ENCODE measurements around the gene SPATA31C2.

Gene SPATA31C2

DNA sequence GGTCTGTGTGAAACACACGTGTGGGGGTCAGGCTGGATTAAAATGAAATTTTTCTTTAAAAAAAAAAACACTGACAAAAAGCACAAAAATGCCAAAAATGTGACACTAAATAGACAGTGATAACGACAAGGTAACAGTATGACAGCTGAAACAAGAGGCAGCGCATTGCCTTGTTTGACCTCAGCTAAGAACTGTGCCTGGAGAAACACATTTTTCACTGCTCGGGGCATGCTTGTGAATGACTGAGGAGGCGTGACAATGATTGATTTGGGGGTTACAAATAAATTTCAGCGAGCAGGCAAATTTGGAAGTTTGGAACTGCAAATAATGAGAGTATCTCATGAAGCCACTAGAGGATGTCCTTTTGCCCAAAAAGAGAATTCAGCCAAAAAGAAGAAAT, 44.2 kb upstream of the SPATA31C2 start:
- Histone ChIP-seq H3K27ac (ENCODE audit: low read depth, low read length) (no peak overlapping the region), H2BK5ac (ENCODE audit: low read length) (no peak overlapping the region), H3K23ac (ENCODE audit: low read length) (no peak overlapping the region), H3K79me2 (ENCODE audit: control insufficient read depth, insufficient read depth, low read length) (no peaks in the 10 kb centered on the region), H3K18ac (ENCODE audit: low read length) (no peak overlapping the region), H3K36me3 (ENCODE audit: control insufficient read depth, insufficient read depth, low read length) (no peaks in the 10 kb centered on the region), H2BK120ac (ENCODE audit: low read depth, low read length) (no peak overlapping the region), H3K4me1 (ENCODE audit: control insufficient read depth, low read depth, low read length) (no peaks in the 10 kb centered on the region), H4K5ac (ENCODE audit: low read length) (no peak overlapping the region), H2BK15ac (replicated peaks; ENCODE audit: low read depth) (no peak overlapping the region), H3K4ac (ENCODE audit: low read depth, low read length) (no peak overlapping the region), H3K9ac (ENCODE audit: low read length) (no peak overlapping the region), H3K4me3 (ENCODE audit: low read length) (no peak overlapping the region), H3K27me3 (ENCODE audit: insufficient read depth, low read length, poor library complexity) (no peaks in the 10 kb centered on the region), H3K56ac (ENCODE audit: low read length) (no peak overlapping the region), H2AK5ac (ENCODE audit: low read length) (no peak overlapping the region), H3K4me2 (ENCODE audit: low read length) (no peak overlapping the region), H3K79me1 (ENCODE audit: low read length) (no peaks in the 10 kb centered on the region), H4K8ac (ENCODE audit: low read depth, low read length) (no peak overlapping the region)
- WGBS (ENCODE audit: extremely low coverage, insufficient coverage, low lambda C conversion rate) = no CpG with 5 or more reads among the region's 6 CpGs
- DNase-seq = peak; percentile 22

GRCh38 chr9:88180081-88180765, 41.9 kb upstream of the SPATA31C2 start:
- WGBS (ENCODE audit: extremely low coverage, insufficient coverage, low lambda C conversion rate) = no CpG with 5 or more reads among the region's 23 CpGs
- H3K27me3 ChIP-seq (ENCODE audit: insufficient read depth, low read length, poor library complexity) = no peaks in the 10 kb centered on the region
- no peak overlapping the region for H2BK120ac ChIP-seq (ENCODE audit: low read depth, low read length)
- no peak overlapping the region for H2AK5ac ChIP-seq (ENCODE audit: low read length)
- H2BK5ac ChIP-seq (ENCODE audit: low read length) = no peak overlapping the region
- no peak overlapping the region for H3K23ac ChIP-seq (ENCODE audit: low read length)
- H3K56ac ChIP-seq (ENCODE audit: low read length) = no peak overlapping the region
- no peak overlapping the region for H4K5ac ChIP-seq (ENCODE audit: low read length)
- no peaks in the 10 kb centered on the region for H3K36me3 ChIP-seq (ENCODE audit: control insufficient read depth, insufficient read depth, low read length)
- no peak overlapping the region for H2BK15ac ChIP-seq (replicated peaks; ENCODE audit: low read depth)
- H3K9ac ChIP-seq (ENCODE audit: low read length) = no peak overlapping the region
- no peak overlapping the region for H3K18ac ChIP-seq (ENCODE audit: low read length)
- H4K8ac ChIP-seq (ENCODE audit: low read depth, low read length) = no peak overlapping the region
- no peak overlapping the region for H3K27ac ChIP-seq (ENCODE audit: low read depth, low read length)
- H3K79me1 ChIP-seq (ENCODE audit: low read length) = no peaks in the 10 kb centered on the region
- no peak overlapping the region for H3K4me2 ChIP-seq (ENCODE audit: low read length)
- H3K79me2 ChIP-seq (ENCODE audit: control insufficient read depth, insufficient read depth, low read length) = no peaks in the 10 kb centered on the region
- no peak overlapping the region for H3K4me3 ChIP-seq (ENCODE audit: low read length)
- H3K4me1 ChIP-seq (ENCODE audit: control insufficient read depth, low read depth, low read length) = no peaks in the 10 kb centered on the region
- no peak overlapping the region for H3K4ac ChIP-seq (ENCODE audit: low read depth, low read length)
- no peak for DNase-seq

- no peak overlapping the region for H3K4me3 ChIP-seq (ENCODE audit: low read length)
- no peak overlapping the region for H4K5ac ChIP-seq (ENCODE audit: low read length)
- H3K79me2 ChIP-seq (ENCODE audit: control insufficient read depth, insufficient read depth, low read length) = no peaks in the 10 kb centered on the region
- no peak overlapping the region for H2BK5ac ChIP-seq (ENCODE audit: low read length)
- H3K4ac ChIP-seq (ENCODE audit: low read depth, low read length) = no peak overlapping the region
- H2BK120ac ChIP-seq (ENCODE audit: low read depth, low read length) = no peak overlapping the region
- H3K36me3 ChIP-seq (ENCODE audit: control insufficient read depth, insufficient read depth, low read length) = no peaks in the 10 kb centered on the region
- H3K4me1 ChIP-seq (ENCODE audit: control insufficient read depth, low read depth, low read length) = no peaks in the 10 kb centered on the region
- H3K27me3 ChIP-seq (ENCODE audit: insufficient read depth, low read length, poor library complexity) = no peaks in the 10 kb centered on the region
- no peak overlapping the region for H3K56ac ChIP-seq (ENCODE audit: low read length)
- WGBS (ENCODE audit: extremely low coverage, insufficient coverage, low lambda C conversion rate) = no CpG with 5 or more reads among the region's 5 CpGs
- no peak overlapping the region for H3K4me2 ChIP-seq (ENCODE audit: low read length)
- H3K18ac ChIP-seq (ENCODE audit: low read length) = no peak overlapping the region
- H3K79me1 ChIP-seq (ENCODE audit: low read length) = no peaks in the 10 kb centered on the region
- DNase-seq = no peak
- H2AK5ac ChIP-seq (ENCODE audit: low read length) = no peak overlapping the region
- no peak overlapping the region for H3K9ac ChIP-seq (ENCODE audit: low read length)
- no peak overlapping the region for H3K27ac ChIP-seq (ENCODE audit: low read depth, low read length)
- no peak overlapping the region for H4K8ac ChIP-seq (ENCODE audit: low read depth, low read length)
- no peak overlapping the region for H2BK15ac ChIP-seq (replicated peaks; ENCODE audit: low read depth)
- H3K23ac ChIP-seq (ENCODE audit: low read length) = no peak overlapping the region
These were observed 40.8 kb upstream of the SPATA31C2 start for GRCh38 chr9:88179062-88179521.

DNA sequence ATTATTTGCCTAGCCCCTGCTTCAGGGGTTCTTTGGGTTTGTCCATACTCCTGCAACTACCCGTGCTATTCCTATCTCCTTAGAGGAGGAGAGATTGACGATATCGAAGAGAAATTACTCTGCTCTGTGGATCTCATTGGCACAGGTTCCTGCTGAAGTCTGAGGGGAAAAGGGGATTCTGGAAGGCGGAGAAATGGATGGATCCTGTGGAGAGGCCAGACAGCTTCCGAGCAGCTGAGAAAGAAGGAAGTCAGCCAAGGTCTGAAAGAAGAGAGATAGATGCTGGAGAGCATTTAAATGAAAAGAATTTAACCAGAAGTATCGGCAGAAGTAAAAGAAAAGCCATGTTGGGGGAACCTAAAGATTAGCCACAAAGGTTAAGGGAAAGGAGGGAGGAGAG, 40.4 kb upstream of the SPATA31C2 start:
- H2AK5ac ChIP-seq (ENCODE audit: low read length) = no peak overlapping the region
- no peak overlapping the region for H4K8ac ChIP-seq (ENCODE audit: low read depth, low read length)
- DNase-seq = no peak
- no peak overlapping the region for H3K9ac ChIP-seq (ENCODE audit: low read length)
- H3K27ac ChIP-seq (ENCODE audit: low read depth, low read length) = no peak overlapping the region
- H2BK120ac ChIP-seq (ENCODE audit: low read depth, low read length) = no peak overlapping the region
- no peak overlapping the region for H4K5ac ChIP-seq (ENCODE audit: low read length)
- no peaks in the 10 kb centered on the region for H3K27me3 ChIP-seq (ENCODE audit: insufficient read depth, low read length, poor library complexity)
- H3K4me1 ChIP-seq (ENCODE audit: control insufficient read depth, low read depth, low read length) = no peaks in the 10 kb centered on the region
- H3K4me2 ChIP-seq (ENCODE audit: low read length) = no peak overlapping the region
- H2BK15ac ChIP-seq (replicated peaks; ENCODE audit: low read depth) = no peak overlapping the region
- H3K79me2 ChIP-seq (ENCODE audit: control insufficient read depth, insufficient read depth, low read length) = no peaks in the 10 kb centered on the region
- no peak overlapping the region for H2BK5ac ChIP-seq (ENCODE audit: low read length)
- H3K36me3 ChIP-seq (ENCODE audit: control insufficient read depth, insufficient read depth, low read length) = no peaks in the 10 kb centered on the region
- no peak overlapping the region for H3K4ac ChIP-seq (ENCODE audit: low read depth, low read length)
- no CpG with 5 or more reads among the region's 6 CpGs for WGBS (ENCODE audit: extremely low coverage, insufficient coverage, low lambda C conversion rate)
- H3K23ac ChIP-seq (ENCODE audit: low read length) = no peak overlapping the region
- no peaks in the 10 kb centered on the region for H3K79me1 ChIP-seq (ENCODE audit: low read length)
- no peak overlapping the region for H3K18ac ChIP-seq (ENCODE audit: low read length)
- H3K56ac ChIP-seq (ENCODE audit: low read length) = no peak overlapping the region
- H3K4me3 ChIP-seq (ENCODE audit: low read length) = no peak overlapping the region

GRCh38 chr9:88177371-88177770, 39.1 kb upstream of the SPATA31C2 start:
- no peaks in the 10 kb centered on the region for H3K79me1 ChIP-seq (ENCODE audit: low read length)
- no peak overlapping the region for H3K4me3 ChIP-seq (ENCODE audit: low read length)
- no peak overlapping the region for H3K56ac ChIP-seq (ENCODE audit: low read length)
- H3K4ac ChIP-seq (ENCODE audit: low read depth, low read length) = no peak overlapping the region
- H3K9ac ChIP-seq (ENCODE audit: low read length) = no peak overlapping the region
- no peak overlapping the region for H3K27ac ChIP-seq (ENCODE audit: low read depth, low read length)
- H3K4me2 ChIP-seq (ENCODE audit: low read length) = no peak overlapping the region
- H3K36me3 ChIP-seq (ENCODE audit: control insufficient read depth, insufficient read depth, low read length) = no peaks in the 10 kb centered on the region
- no peak overlapping the region for H2BK15ac ChIP-seq (replicated peaks; ENCODE audit: low read depth)
- no peak overlapping the region for H3K23ac ChIP-seq (ENCODE audit: low read length)
- H2BK120ac ChIP-seq (ENCODE audit: low read depth, low read length) = no peak overlapping the region
- no peaks in the 10 kb centered on the region for H3K4me1 ChIP-seq (ENCODE audit: control insufficient read depth, low read depth, low read length)
- WGBS (ENCODE audit: extremely low coverage, insufficient coverage, low lambda C conversion rate) = no CpG with 5 or more reads among the region's 3 CpGs
- DNase-seq = no peak
- no peak overlapping the region for H3K18ac ChIP-seq (ENCODE audit: low read length)
- H4K8ac ChIP-seq (ENCODE audit: low read depth, low read length) = no peak overlapping the region
- no peak overlapping the region for H2AK5ac ChIP-seq (ENCODE audit: low read length)
- no peaks in the 10 kb centered on the region for H3K79me2 ChIP-seq (ENCODE audit: control insufficient read depth, insufficient read depth, low read length)
- H2BK5ac ChIP-seq (ENCODE audit: low read length) = no peak overlapping the region
- no peaks in the 10 kb centered on the region for H3K27me3 ChIP-seq (ENCODE audit: insufficient read depth, low read length, poor library complexity)
- H4K5ac ChIP-seq (ENCODE audit: low read length) = no peak overlapping the region

DNA sequence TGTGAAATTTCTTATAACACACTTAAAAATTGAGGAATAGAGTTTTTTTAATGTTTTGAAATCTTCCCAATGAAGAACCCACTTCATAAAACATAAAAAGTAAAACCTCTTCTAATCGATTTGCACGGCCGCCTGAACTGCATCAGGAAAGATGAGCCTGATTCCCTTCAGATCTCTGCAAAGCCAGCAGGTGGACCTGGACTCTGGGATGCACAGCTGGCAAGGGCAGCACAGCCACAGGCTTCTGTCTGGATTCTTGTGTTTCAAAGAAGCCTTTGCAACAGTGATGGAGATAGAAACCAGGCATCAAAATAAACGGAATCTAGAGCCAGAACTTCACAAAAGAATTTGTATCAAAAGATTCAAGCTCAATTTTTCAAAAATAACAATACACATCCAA, 36.0 kb upstream of the SPATA31C2 start:
- Histone ChIP-seq H3K79me2 (ENCODE audit: control insufficient read depth, insufficient read depth, low read length) (no peaks in the 10 kb centered on the region), H4K5ac (ENCODE audit: low read length) (no peak overlapping the region), H3K23ac (ENCODE audit: low read length) (no peak overlapping the region), H3K18ac (ENCODE audit: low read length) (no peak overlapping the region), H2BK120ac (ENCODE audit: low read depth, low read length) (no peak overlapping the region), H2BK5ac (ENCODE audit: low read length) (no peak overlapping the region), H3K4me3 (ENCODE audit: low read length) (no peak overlapping the region), H3K79me1 (ENCODE audit: low read length) (no peaks in the 10 kb centered on the region), H2AK5ac (ENCODE audit: low read length) (no peak overlapping the region), H3K27ac (ENCODE audit: low read depth, low read length) (no peak overlapping the region), H2BK15ac (replicated peaks; ENCODE audit: low read depth) (no peak overlapping the region), H3K56ac (ENCODE audit: low read length) (no peak overlapping the region), H3K27me3 (ENCODE audit: insufficient read depth, low read length, poor library complexity) (no peaks in the 10 kb centered on the region), H3K4me1 (ENCODE audit: control insufficient read depth, low read depth, low read length) (no peaks in the 10 kb centered on the region), H3K4me2 (ENCODE audit: low read length) (no peak overlapping the region), H4K8ac (ENCODE audit: low read depth, low read length) (no peak overlapping the region), H3K4ac (ENCODE audit: low read depth, low read length) (no peak overlapping the region), H3K9ac (ENCODE audit: low read length) (no peak overlapping the region), H3K36me3 (ENCODE audit: control insufficient read depth, insufficient read depth, low read length) (no peaks in the 10 kb centered on the region)
- DNase-seq = no peak
- no CpG with 5 or more reads among the region's 4 CpGs for WGBS (ENCODE audit: extremely low coverage, insufficient coverage, low lambda C conversion rate)
